HepG2 (cell line): ENCODE results near the gene SRSF3. TPM values are rescaled to one million over a fixed set of nuclear protein-coding genes. Genes with fewer than 3 reads are reported as not detected.
A peak's percentile ranks its signal among the peaks of the same experiment; 100 is the strongest.

Source experiments
- ATF4 ChIP-seq, 2 experiments: fragments of 450-650 bp in 1 of 2; sonication (generic) in 1 of 2; formaldehyde crosslinking; IDR thresholded peaks; 2 replicates each; pipeline versions ENCODE4 v1.5.0 to v1.8.0; 2020 to 2022; ENCODE audit warnings: mild to moderate bottlenecking in 1 of 2, missing genetic modification reagents in 1 of 2
- BCLAF1 ChIP-seq: fragments of 450-650 bp; IDR thresholded peaks from 2 replicates; pipeline ENCODE4 v1.6.1; 2017; ENCODE audit warnings: mild to moderate bottlenecking
- BRF2 ChIP-seq: sonication (generic); formaldehyde crosslinking; IDR thresholded peaks from 2 replicates; pipeline ENCODE4 v1.8.1; 2022; ENCODE audit warnings: mild to moderate bottlenecking, missing genetic modification reagents
- HNRNPK ChIP-seq: fragments of 200-400 bp; formaldehyde crosslinking; IDR thresholded peaks from 2 replicates; pipeline ENCODE4 v1.6.1; 2018; ENCODE audit warnings: low read length, low read depth, moderate library complexity, mild to moderate bottlenecking; ENCODE audit not compliant: poor library complexity, severe bottlenecking
- NR2F1 ChIP-seq, 2 experiments: fragments of 450-650 bp in 1 of 2; formaldehyde crosslinking in 1 of 2; IDR thresholded peaks; 2 replicates each; pipeline versions ENCODE4 v1.5.0 to v1.6.1; 2016 to 2020; ENCODE audit warnings: mild to moderate bottlenecking in 1 of 2, missing compliant biosample characterization in 1 of 2, missing genetic modification reagents in 1 of 2, moderate library complexity in 1 of 2
- SNAPC5 ChIP-seq: sonication (generic); formaldehyde crosslinking; IDR thresholded peaks from 2 replicates; pipeline ENCODE4 v1.8.1; 2023; ENCODE audit warnings: mild to moderate bottlenecking, missing genetic modification reagents, borderline replicate concordance
- SP4 ChIP-seq: sonication (generic); formaldehyde crosslinking; IDR thresholded peaks from 2 replicates; pipeline ENCODE4 v1.8.1; 2023; ENCODE audit warnings: mild to moderate bottlenecking, missing genetic modification reagents
- THAP8 ChIP-seq: sonication (generic); formaldehyde crosslinking; IDR thresholded peaks from 2 replicates; pipeline ENCODE4 v1.5.1; 2020; ENCODE audit warnings: missing genetic modification reagents, mild to moderate bottlenecking, borderline replicate concordance
- THRA ChIP-seq: sonication (generic); formaldehyde crosslinking; IDR thresholded peaks from 2 replicates; pipeline ENCODE4 v1.4.0; 2020; ENCODE audit warnings: missing genetic modification reagents, borderline replicate concordance
- TOE1 ChIP-seq: sonication (generic); formaldehyde crosslinking; IDR thresholded peaks from 2 replicates; pipeline ENCODE4 v1.4.0; 2020; ENCODE audit warnings: mild to moderate bottlenecking, missing genetic modification reagents
- TOPORS ChIP-seq: sonication (generic); formaldehyde crosslinking; IDR thresholded peaks from 2 replicates; pipeline ENCODE4 v1.8.0; 2023; ENCODE audit warnings: mild to moderate bottlenecking, missing genetic modification reagents
- ZBTB4 ChIP-seq: sonication (generic); formaldehyde crosslinking; IDR thresholded peaks from 2 replicates; pipeline ENCODE4 v1.4.0; 2020; ENCODE audit warnings: missing genetic modification reagents, mild to moderate bottlenecking, borderline replicate concordance
- ZXDC ChIP-seq: sonication (generic); formaldehyde crosslinking; IDR thresholded peaks from 2 replicates; pipeline ENCODE4 v1.5.0; 2020; ENCODE audit warnings: mild to moderate bottlenecking, missing genetic modification reagents
- polyA plus RNA-seq, 8 experiments: library from polyadenylated mRNA; depleted of rRNA in 3 of 8; stranded (reverse) in 7 of 8; unstranded in 1 of 8; fragments of >200 nt; fragmentation: Illumina TruSeq in 4 of 8; extraction: Trizol in 4 of 8; gene quantifications; 2 replicates each; pipeline versions ENCODE4 v1.2.1 to v1.2.3, GENCODE V29; 2011 to 2016; ENCODE audit warnings: low read depth in 4 of 8, missing spikeins in 1 of 8, mixed read lengths in 1 of 8; ENCODE audit not compliant: insufficient read depth in 1 of 8
- total RNA-seq, 5 experiments: library from RNA; depleted of rRNA; stranded (reverse); fragments of >200 nt; fragmentation: Illumina TruSeq; extraction: Trizol; gene quantifications; 2 replicates each; pipeline ENCODE4 v1.2.3, GENCODE V29; 2016; ENCODE audit warnings: low read depth in 1 of 5

The SRSF3 gene
- total and polyA plus RNA-seq, 2 of the 13 experiments (the other 11 are each of a cell fraction or from before 2014, with no cell fraction given), result 206 to 684 TPM

- TF ChIP-seq ZXDC (CRISPR knock-in tag) (no peak), TOPORS (no peak), TOE1 (no peak; the same call in 1 of the 2 replicates), SNAPC5 (CRISPR knock-in tag) (no peak), THAP8 (CRISPR knock-in tag) (no peak), NR2F1 (CRISPR knock-in tag; IDR thresholded peaks at IDR 0.05) (no peak), BRF2 (no peak; the same call in 1 of the 2 replicates), BCLAF1 (no peak), HNRNPK (peak; percentile 84), THRA (0 out of 2 replicates have a peak, but pooled peaks have one; percentile 26), ZBTB4 (CRISPR knock-in tag) (0 out of 2 replicates have a peak, but pooled peaks have one; percentile 52), SP4 (CRISPR knock-in tag) (peak; percentile 94), ATF4 (CRISPR knock-in tag; IDR thresholded peaks at IDR 0.05) (no peak)
Observed at GRCh38 chr6:36546920-36547645, 47.1 kb upstream of the SRSF3 start, which contains the start of gene STK38 (continued).
